Endothelial cell of umbilical vein (primary cell): ENCODE results near the gene SART3. TPM values are rescaled to one million over a fixed set of nuclear protein-coding genes. Genes with fewer than 3 reads are reported as not detected.

ENCODE experiments used
- BruUV-seq: library from RNA; stranded (reverse); fragments of 400-500 nt; replicated peaks from 2 replicates; lab custom pipeline; 2021; lab: Mats Ljungman, UMichigan
- CTCF ChIA-PET: fragments of 300-600, 350-600 bp; sonication (Branson Sonifier 250); formaldehyde crosslinking; loops from one replicate; lab custom pipeline; 2021; ENCODE audit warnings: antibody characterized with exemption, inconsistent platforms; lab: Charles Lee
- POLR2A ChIA-PET: fragments of 300-600, 350-600 bp; sonication (Branson Sonifier 250); formaldehyde crosslinking; loops from one replicate; lab custom pipeline; 2021; ENCODE audit warnings: antibody characterized with exemption, inconsistent platforms; lab: Charles Lee
- DNase-seq: peaks from one replicate; pipeline ENCODE4 v3.0.0-alpha.2; 2011; ENCODE audit warnings: low read depth, low spot score
- FAIRE-seq: peaks from 2 replicates; lab custom pipeline; 2011; peaks lifted over from hg19 to GRCh38; lab: Jason Lieb, UNC
- H2AFZ ChIP-seq: 2 replicates; pipeline ENCODE4 v1.6.0; 2012; ENCODE audit warnings: low read depth, low read length, control low read depth, inconsistent platforms
- H3K27ac ChIP-seq: 2 replicates; pipeline ENCODE4 v1.5.1; 2011; ENCODE audit warnings: low read depth, mild to moderate bottlenecking, control low read depth, low read length, moderate library complexity; ENCODE audit not compliant: insufficient read depth
- H3K27me3 ChIP-seq, 2 experiments: 2 replicates each; pipeline versions ENCODE4 v1.6.0 to v1.6.1; 2011; ENCODE audit warnings: low read length in 2 of 2, mixed read lengths in 1 of 2; ENCODE audit not compliant: control insufficient read depth in 2 of 2, insufficient read depth in 2 of 2
- H3K36me3 ChIP-seq, 2 experiments: 2 replicates in 1 of 2; 3 replicates in 1 of 2; pipeline ENCODE4 v1.5.1; 2011; ENCODE audit warnings: low read length in 2 of 2, mild to moderate bottlenecking in 1 of 2, moderate library complexity in 1 of 2; ENCODE audit not compliant: control insufficient read depth in 2 of 2, insufficient read depth in 2 of 2; ENCODE audit errors: extremely low read depth in 1 of 2
- H3K4me1 ChIP-seq: 3 replicates; pipeline ENCODE4 v1.5.1; 2011; ENCODE audit warnings: mild to moderate bottlenecking, low read length; ENCODE audit not compliant: control insufficient read depth, insufficient read depth; ENCODE audit errors: extremely low read depth
- H3K4me2 ChIP-seq: 2 replicates; pipeline ENCODE4 v1.6.1; 2011; ENCODE audit warnings: low read length, control low read depth, mixed read lengths; ENCODE audit not compliant: insufficient read depth
- H3K4me3 ChIP-seq, 3 experiments: fragments of 200-600 bp in 1 of 3; sonication (generic), shearing (Covaris generic) in 1 of 3; replicated peaks in 1 of 3; 2 replicates each; pipeline ENCODE4 v1.5.1; 2011 to 2016; ENCODE audit warnings: control low read depth in 3 of 3, low read length in 3 of 3, mild to moderate bottlenecking in 2 of 3, inconsistent platforms in 1 of 3, low read depth in 1 of 3, moderate library complexity in 1 of 3; ENCODE audit not compliant: insufficient read depth in 1 of 3
- H3K79me2 ChIP-seq: 2 replicates; pipeline ENCODE4 v1.6.0; 2012; ENCODE audit warnings: low read length, inconsistent platforms; ENCODE audit not compliant: control insufficient read depth, insufficient read depth
- H3K9ac ChIP-seq: replicated peaks from 2 replicates; pipeline ENCODE3; 2011; ENCODE audit warnings: low read length, control low read depth; ENCODE audit not compliant: insufficient read depth; ENCODE audit errors: extremely low read depth
- H3K9me1 ChIP-seq: replicated peaks from 3 replicates; pipeline ENCODE4 v1.6.0; 2011; ENCODE audit warnings: mild to moderate bottlenecking, low read length; ENCODE audit not compliant: control insufficient read depth, insufficient read depth; ENCODE audit errors: extremely low read depth
- H3K9me3 ChIP-seq: replicated peaks from 2 replicates; pipeline ENCODE4 v1.5.1; 2012; ENCODE audit warnings: low read length, inconsistent platforms; ENCODE audit not compliant: control insufficient read depth, insufficient read depth
- H4K20me1 ChIP-seq: replicated peaks from 2 replicates; pipeline ENCODE3; 2011; ENCODE audit warnings: mild to moderate bottlenecking, low read length; ENCODE audit not compliant: control insufficient read depth, insufficient read depth; ENCODE audit errors: extremely low read depth
- CTCF ChIP-seq, 2 donors: IDR thresholded peaks; 1 replicate in 1 of 2; 2 replicates in 1 of 2; pipeline ENCODE4 v1.5.1; 2011; ENCODE audit warnings: low read length in 2 of 2, mild to moderate bottlenecking in 2 of 2, moderate library complexity in 2 of 2, control low read depth in 1 of 2, inconsistent platforms in 1 of 2, low read depth in 1 of 2; ENCODE audit not compliant: insufficient read depth in 1 of 2; ENCODE audit errors: extremely low read depth in 1 of 2
- EZH2 ChIP-seq: IDR thresholded peaks from 2 replicates; pipeline ENCODE4 v1.6.1; 2012; ENCODE audit warnings: borderline replicate concordance, low read depth, mild to moderate bottlenecking, moderate library complexity, low read length, inconsistent platforms; ENCODE audit not compliant: severe bottlenecking
- FOS ChIP-seq: IDR thresholded peaks from 2 replicates; pipeline ENCODE4 v1.6.1; 2011; ENCODE audit warnings: mild to moderate bottlenecking, low read length, moderate library complexity, borderline replicate concordance; ENCODE audit not compliant: insufficient read depth
- GATA2 ChIP-seq: IDR thresholded peaks from 2 replicates; pipeline ENCODE4 v1.7.0; 2011; ENCODE audit warnings: low read depth, mild to moderate bottlenecking, moderate library complexity, mixed read lengths, low read length; ENCODE audit not compliant: insufficient read length, insufficient read depth
- JUN ChIP-seq: IDR thresholded peaks from 2 replicates; pipeline ENCODE4 v1.6.1; 2011; ENCODE audit warnings: borderline replicate concordance, low read depth; ENCODE audit not compliant: insufficient read length, insufficient read depth
- MAX ChIP-seq: IDR thresholded peaks from 2 replicates; pipeline ENCODE4 v1.6.1; 2011; ENCODE audit not compliant: insufficient read depth, insufficient read length
- MYC ChIP-seq: IDR thresholded peaks from one replicate; pipeline ENCODE4 v1.6.1; 2011; ENCODE audit warnings: mild to moderate bottlenecking, low read depth, low read length
- POLR2A ChIP-seq: IDR thresholded peaks from 2 replicates; pipeline ENCODE4 v1.6.1; 2012; ENCODE audit warnings: low read depth, mild to moderate bottlenecking, control low read depth, low read length
- POLR2AphosphoS5 ChIP-seq: IDR thresholded peaks from 2 replicates; pipeline ENCODE4 v1.6.1; 2012; ENCODE audit warnings: low read depth, mild to moderate bottlenecking, control low read depth, low read length, moderate library complexity; ENCODE audit not compliant: insufficient read depth
- dilution Hi-C: fragments of 300-500 bp; cut with MboI; formaldehyde crosslinking; loops from one replicate; pipeline ENCODE4 v1.15.0; 2019; ENCODE audit warnings: low sequenced_read_pairs; ENCODE audit not compliant: extremely low pct_ligation_motif_present
- intact Hi-C: fragments of 100-400 bp; cut with micrococcal nuclease; formaldehyde crosslinking; loops from one replicate; pipeline ENCODE4 v1.10.0; 2022
- polyA plus RNA-seq, 4 experiments: library from polyadenylated mRNA; depleted of rRNA in 3 of 4; stranded (reverse) in 3 of 4; unstranded in 1 of 4; fragments of >200 nt; gene quantifications; 2 replicates each; pipeline versions ENCODE4 v1.2.1 to v1.2.3, GENCODE V29; 2011 to 2012; ENCODE audit warnings: missing spikeins in 1 of 4
- total RNA-seq: library from RNA; stranded (reverse); gene quantifications from 2 replicates; pipeline ENCODE4 v1.2.3, GENCODE V29; 2021

SART3 gene
- total and polyA plus RNA-seq, 2 donors (not counting 3 experiments of a cell fraction or from before 2014, with no cell fraction given), result 13.9 to 50.7 TPM

- POLR2A ChIA-PET, result no interaction called here
- no peak overlapping the region for H2AFZ ChIP-seq
- no peaks in the 10 kb centered on the region for H3K79me2 ChIP-seq
- H3K9me1 ChIP-seq, result no peaks in the 10 kb centered on the region
- no peak overlapping the region for H3K4me3 ChIP-seq
- no peaks in the 10 kb centered on the region for H4K20me1 ChIP-seq
- no peak overlapping the region for H3K27ac ChIP-seq
- no peak overlapping the region for H3K9ac ChIP-seq
- DNase-seq (no peak), FAIRE-seq (no peak)
- intact Hi-C loops, result no loop called here
- no TSS peak for BruUV-seq
- H3K27me3 ChIP-seq, result peaks cover 0 to 4% of the 10 kb centered on the region in 2 experiments
- CTCF ChIA-PET, result interaction anchor here (1.1 kb wide), 1 partner anchor 32 kb away, joined by 3 read pairs; no protein-coding TSS in a partner anchor
- TF ChIP-seq GATA2 (no peak), EZH2 (no peak), CTCF (IDR thresholded peaks at IDR 0.05; ENCODE audit: extremely low read depth in 1 of 2, insufficient read depth in 1 of 2, low read depth in 1 of 2, low read length in 2 of 2) (no peak), POLR2A (no peak), POLR2AphosphoS5 (no peak), JUN (no peak), MAX (no peak), MYC (no peak), FOS (no peak)
- dilution Hi-C loops, result no loop called here
- H3K4me2 ChIP-seq, result no peak overlapping the region
- H3K4me1 ChIP-seq, result no peaks in the 10 kb centered on the region
- no peaks in the 10 kb centered on the region for H3K36me3 ChIP-seq
- no peaks in the 10 kb centered on the region for H3K9me3 ChIP-seq
Measured at GRCh38 chr12:108585864-108586263, 24.9 kb upstream of the SART3 start.
